Dendritic cell treated with granulocyte-macrophage colony-stimulating factor and Interleukin-4, amounts not matched to agents 40 ng/mL and 50 ng/mL, for 4 days (primary cell): ENCODE data around the gene MSANTD7.

Experiments
- H3K27ac Mint-ChIP-seq: one replicate; pipeline ENCODE4 v1.8.0; 2022; ENCODE audit warnings: mild to moderate bottlenecking, mixed read lengths
- H3K27me3 Mint-ChIP-seq: one replicate; pipeline ENCODE4 v1.8.0; 2022; ENCODE audit warnings: mild to moderate bottlenecking, mixed read lengths
- H3K36me3 Mint-ChIP-seq: one replicate; pipeline ENCODE4 v1.8.0; 2022; ENCODE audit warnings: low read depth, mixed read lengths
- H3K4me1 Mint-ChIP-seq: one replicate; pipeline ENCODE4 v1.8.0; 2022; ENCODE audit warnings: low read depth, mixed read lengths
- H3K4me3 Mint-ChIP-seq: one replicate; pipeline ENCODE4 v1.8.0; 2022; ENCODE audit warnings: mild to moderate bottlenecking, moderate library complexity, mixed read lengths
- H3K9me3 Mint-ChIP-seq: one replicate; pipeline ENCODE4 v1.8.0; 2022; ENCODE audit warnings: mixed read lengths
- intact Hi-C: fragments of 100-400 bp; cut with micrococcal nuclease; formaldehyde crosslinking; loops from one replicate; pipeline ENCODE4 v1.15.0; 2022

The MSANTD7 gene

DNA sequence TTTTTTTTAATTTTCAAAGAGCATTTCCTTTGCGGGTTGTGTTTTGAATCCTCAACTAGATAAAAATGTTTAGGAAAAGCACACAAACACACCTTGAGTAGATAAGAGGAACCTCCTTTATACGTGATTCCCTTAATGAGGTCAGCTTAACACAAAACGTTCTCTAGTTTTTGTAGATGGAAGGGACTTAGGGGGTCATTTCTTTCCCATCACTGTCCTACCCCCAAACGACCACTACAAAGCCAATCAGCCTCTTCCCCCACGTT, 41.8 kb downstream of the MSANTD7 start:
- Mint-ChIP-seq H3K27ac (no peak overlapping the region), H3K27me3 (no peaks in the 10 kb centered on the region), H3K9me3 (no peaks in the 10 kb centered on the region), H3K4me1 (peaks cover 41% of the 10 kb centered on the region), H3K36me3 (peaks cover 28% of the 10 kb centered on the region), H3K4me3 (peak overlapping the region; percentile 97)
- intact Hi-C loops = loop anchor here (2.0 kb wide), 3 partner anchors 75 to 275 kb away; partner anchors contain the start of genes DCLRE1C and RPP38

DNA sequence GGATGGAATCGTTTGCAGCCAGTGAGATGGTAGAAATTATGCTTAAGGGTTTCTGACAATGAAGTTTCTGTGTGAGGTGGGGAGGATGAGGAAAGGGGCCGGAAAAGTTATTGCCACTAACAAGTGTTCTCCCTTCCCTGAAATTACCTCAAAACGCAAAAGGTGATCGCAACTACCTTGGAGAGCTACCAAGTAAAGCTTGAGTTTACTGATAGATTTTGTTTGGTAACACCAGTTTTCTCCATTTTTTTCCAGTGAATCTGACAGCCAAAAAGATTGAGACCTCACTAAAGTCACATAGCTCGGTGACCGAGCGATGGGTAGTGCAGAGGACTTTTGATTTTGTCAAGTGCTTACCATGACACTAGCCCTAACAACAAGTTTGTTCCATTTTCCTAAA, 42.1 kb downstream of the MSANTD7 start:
- Mint-ChIP-seq H3K9me3 (no peaks in the 10 kb centered on the region), H3K36me3 (peaks cover 28% of the 10 kb centered on the region)

GRCh38 chr10:14884082-14884481, 46.0 kb downstream of the MSANTD7 start:
- Mint-ChIP-seq H3K4me1 (peaks cover 27% of the 10 kb centered on the region), H3K4me3 (no peak overlapping the region), H3K27ac (no peak overlapping the region), H3K27me3 (no peaks in the 10 kb centered on the region), H3K36me3 (peaks cover 5% of the 10 kb centered on the region), H3K9me3 (no peaks in the 10 kb centered on the region)
- intact Hi-C loops = no loop called here

More for the DNA sequence above, 42.1 kb downstream of the MSANTD7 start:
- Mint-ChIP-seq H3K4me3 (no peak overlapping the region), H3K27ac (no peak overlapping the region), H3K27me3 (no peaks in the 10 kb centered on the region), H3K4me1 (peaks cover 41% of the 10 kb centered on the region)
- intact Hi-C loops = no loop called here
